GM21423 (cell line): ENCODE data around the gene TSHZ2.

ENCODE experiments used
- ATAC-seq: cut with Tn5 transposase; IDR thresholded peaks from one replicate; pipeline ENCODE4 v1.9.1; 2021; ENCODE audit warnings: mild to moderate bottlenecking, moderate library complexity; ENCODE audit not compliant: unreplicated experiment

TSHZ2 gene

GRCh38 chr20:53331151-53331973 is 359.2 kb downstream of the TSHZ2 start:
- no peak for ATAC-seq

GRCh38 chr20:53332022-53332837 is 360.1 kb downstream of the TSHZ2 start:
- ATAC-seq, result no peak

GRCh38 chr20:53334861-53335260 is 362.7 kb downstream of the TSHZ2 start:
- ATAC-seq, result no peak

GRCh38 chr20:53335555-53335954 is 363.4 kb downstream of the TSHZ2 start:
- no peak for ATAC-seq

GRCh38 chr20:53336892-53337291 is 364.7 kb downstream of the TSHZ2 start:
- ATAC-seq, result no peak

GRCh38 chr20:53337390-53338101 is 365.4 kb downstream of the TSHZ2 start:
- ATAC-seq, result no peak

- ATAC-seq, result no peak
Measured at GRCh38 chr20:53338716-53339115, 366.6 kb downstream of the TSHZ2 start.

- ATAC-seq, result no peak
Measured at GRCh38 chr20:53342429-53342828, 370.3 kb downstream of the TSHZ2 start.

- ATAC-seq, result no peak
Measured at GRCh38 chr20:53343448-53343847, 371.3 kb downstream of the TSHZ2 start.

- no peak for ATAC-seq
Measured at GRCh38 chr20:53344891-53345290, 372.7 kb downstream of the TSHZ2 start.

GRCh38 chr20:53345536-53346334 is 373.6 kb downstream of the TSHZ2 start:
- ATAC-seq, result no peak

- ATAC-seq, result no peak
Measured at GRCh38 chr20:53346335-53346648, 374.1 kb downstream of the TSHZ2 start.

GRCh38 chr20:53349730-53350129 is 377.6 kb downstream of the TSHZ2 start:
- no peak for ATAC-seq

GRCh38 chr20:53352727-53353440 is 380.7 kb downstream of the TSHZ2 start:
- no peak for ATAC-seq

GRCh38 chr20:53354314-53354713 is 382.2 kb downstream of the TSHZ2 start:
- no peak for ATAC-seq

GRCh38 chr20:53355790-53356189 is 383.6 kb downstream of the TSHZ2 start:
- ATAC-seq, result no peak

GRCh38 chr20:53359425-53359824 is 387.3 kb downstream of the TSHZ2 start:
- no peak for ATAC-seq

GRCh38 chr20:53360852-53361251 is 388.7 kb downstream of the TSHZ2 start:
- ATAC-seq, result no peak

- ATAC-seq, result no peak
Measured at GRCh38 chr20:53362736-53363135, 390.6 kb downstream of the TSHZ2 start.

- no peak for ATAC-seq
Measured at GRCh38 chr20:53364646-53365045, 392.5 kb downstream of the TSHZ2 start.
